SU-DHL-6 (cell line): ENCODE data around the gene MEGF6.

Experiments used
- H2AFZ ChIP-seq: fragments of 200-600 bp; sonication (generic); 2 replicates; pipeline ENCODE4 v1.6.1; 2014; ENCODE audit warnings: low read depth, mild to moderate bottlenecking, moderate library complexity, mixed read lengths, antibody characterized with exemption, low read length; ENCODE audit not compliant: severe bottlenecking
- H3F3A ChIP-seq: fragments of 200-600 bp; shearing (Covaris generic); 2 replicates; pipeline ENCODE4 v1.6.0; 2016; ENCODE audit warnings: antibody characterized with exemption, mild to moderate bottlenecking; ENCODE audit not compliant: insufficient read depth
- H3K27ac ChIP-seq: fragments of 200-600 bp; sonication (generic); 2 replicates; pipeline ENCODE4 v1.5.1; 2016; ENCODE audit warnings: low read depth, mild to moderate bottlenecking, low read length, moderate library complexity, mixed read lengths
- H3K27me3 ChIP-seq: fragments of 200-600 bp; sonication (generic), shearing (Covaris generic); 2 replicates; pipeline ENCODE4 v1.6.0; 2014; ENCODE audit warnings: mild to moderate bottlenecking, low read length
- H3K36me3 ChIP-seq: fragments of 200-600 bp; sonication (generic); 2 replicates; pipeline ENCODE4 v1.6.1; 2014; ENCODE audit warnings: mild to moderate bottlenecking, low read length, mixed read lengths
- H3K4me2 ChIP-seq: fragments of 300-600, 200-600 bp; shearing (Covaris generic), sonication (generic); 2 replicates; pipeline ENCODE4 v1.6.0; 2014; ENCODE audit warnings: low read length, low read depth, mild to moderate bottlenecking; ENCODE audit not compliant: poor library complexity, severe bottlenecking
- H3K4me3 ChIP-seq: fragments of 200-600 bp; sonication (generic); 2 replicates; pipeline ENCODE4 v1.5.1; 2014; ENCODE audit warnings: antibody characterized with exemption, low read length, mild to moderate bottlenecking, mixed read lengths; ENCODE audit not compliant: insufficient read depth, poor library complexity, severe bottlenecking
- H3K79me2 ChIP-seq: fragments of 200-600 bp; sonication (generic); 2 replicates; pipeline ENCODE4 v1.6.1; 2014; ENCODE audit warnings: mild to moderate bottlenecking, low read length, moderate library complexity; ENCODE audit not compliant: insufficient read depth
- H3K9ac ChIP-seq: fragments of 200-600 bp; sonication (generic); 2 replicates; pipeline ENCODE4 v1.7.0; 2014; ENCODE audit warnings: mild to moderate bottlenecking, low read length
- H3K9me2 ChIP-seq: fragments of 200-600 bp; sonication (generic); replicated peaks from 2 replicates; pipeline ENCODE4 v1.6.1; 2014; ENCODE audit warnings: low read length; ENCODE audit not compliant: insufficient read depth
- H3K9me3 ChIP-seq: fragments of 200-600 bp; sonication (generic); 2 replicates; pipeline ENCODE4 v1.6.1; 2014; ENCODE audit warnings: low read length, mixed read lengths; ENCODE audit not compliant: insufficient read depth
- H4K20me1 ChIP-seq: fragments of 200-600 bp; sonication (generic); 2 replicates; pipeline ENCODE4 v1.6.1; 2014; ENCODE audit warnings: low read depth, mild to moderate bottlenecking, antibody characterized with exemption, low read length, moderate library complexity, mixed read lengths
- EZH2phosphoT487 ChIP-seq: fragments of 200-600 bp; sonication (generic), shearing (Covaris generic); conservative IDR thresholded peaks from 2 replicates; pipeline ENCODE4 v1.6.1; 2018; ENCODE audit warnings: mild to moderate bottlenecking, antibody characterized with exemption, low read length, moderate library complexity, mixed read lengths
- TF ChIP-seq, protein P1 (sequence below): fragments of 200-600 bp; sonication (generic); IDR thresholded peaks from one replicate; pipeline ENCODE4 v1.5.1; 2017; ENCODE audit warnings: antibody characterized with exemption, mild to moderate bottlenecking, low read length, moderate library complexity; ENCODE audit not compliant: insufficient read depth, poor library complexity, severe bottlenecking

MEGF6 gene

DNA sequence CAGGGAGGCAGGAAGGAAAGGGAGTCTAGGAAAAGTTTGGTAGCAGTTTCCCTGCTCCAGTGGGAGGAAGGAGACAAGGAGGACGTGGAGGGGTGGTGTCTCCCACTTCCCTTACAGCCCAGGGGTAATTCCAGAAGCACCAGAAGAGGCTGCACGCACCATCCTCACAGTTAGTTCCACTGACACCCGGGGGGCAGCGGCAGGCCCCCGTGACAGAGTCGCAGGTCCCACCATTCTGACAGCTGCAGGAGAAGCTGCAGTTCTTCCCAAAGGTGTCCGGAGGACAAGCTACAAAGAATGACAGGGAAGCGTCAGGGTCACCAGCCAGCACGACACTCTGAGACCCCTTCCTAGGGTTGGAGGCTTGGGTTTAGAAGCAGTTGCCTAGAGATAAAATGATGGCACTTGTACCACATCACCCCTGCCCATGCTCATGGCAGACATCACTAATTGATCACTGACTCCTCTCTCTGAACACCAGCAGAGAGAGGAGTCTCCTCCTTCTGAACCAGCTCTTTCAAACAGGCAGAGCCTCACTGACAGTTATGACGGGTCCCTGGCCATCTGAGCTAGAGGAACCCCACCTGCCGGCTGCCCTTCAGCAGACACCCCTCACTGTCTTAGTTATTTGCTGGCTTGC lies 103.6 kb downstream of the MEGF6 start:
- no peak for TF ChIP-seq EZH2phosphoT487
- TF ChIP-seq, protein P1, sequence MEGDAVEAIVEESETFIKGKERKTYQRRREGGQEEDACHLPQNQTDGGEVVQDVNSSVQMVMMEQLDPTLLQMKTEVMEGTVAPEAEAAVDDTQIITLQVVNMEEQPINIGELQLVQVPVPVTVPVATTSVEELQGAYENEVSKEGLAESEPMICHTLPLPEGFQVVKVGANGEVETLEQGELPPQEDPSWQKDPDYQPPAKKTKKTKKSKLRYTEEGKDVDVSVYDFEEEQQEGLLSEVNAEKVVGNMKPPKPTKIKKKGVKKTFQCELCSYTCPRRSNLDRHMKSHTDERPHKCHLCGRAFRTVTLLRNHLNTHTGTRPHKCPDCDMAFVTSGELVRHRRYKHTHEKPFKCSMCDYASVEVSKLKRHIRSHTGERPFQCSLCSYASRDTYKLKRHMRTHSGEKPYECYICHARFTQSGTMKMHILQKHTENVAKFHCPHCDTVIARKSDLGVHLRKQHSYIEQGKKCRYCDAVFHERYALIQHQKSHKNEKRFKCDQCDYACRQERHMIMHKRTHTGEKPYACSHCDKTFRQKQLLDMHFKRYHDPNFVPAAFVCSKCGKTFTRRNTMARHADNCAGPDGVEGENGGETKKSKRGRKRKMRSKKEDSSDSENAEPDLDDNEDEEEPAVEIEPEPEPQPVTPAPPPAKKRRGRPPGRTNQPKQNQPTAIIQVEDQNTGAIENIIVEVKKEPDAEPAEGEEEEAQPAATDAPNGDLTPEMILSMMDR: no peak
- Histone ChIP-seq H3F3A (no peaks in the 10 kb centered on the region), H3K9ac (no peak overlapping the region), H3K27me3 (no peaks in the 10 kb centered on the region), H3K79me2 (no peaks in the 10 kb centered on the region), H3K9me2 (no peaks in the 10 kb centered on the region), H3K4me3 (no peak overlapping the region), H3K27ac (no peak overlapping the region), H3K9me3 (no peaks in the 10 kb centered on the region), H3K4me2 (no peak overlapping the region), H2AFZ (no peak overlapping the region), H3K36me3 (no peaks in the 10 kb centered on the region), H4K20me1 (no peaks in the 10 kb centered on the region)

DNA sequence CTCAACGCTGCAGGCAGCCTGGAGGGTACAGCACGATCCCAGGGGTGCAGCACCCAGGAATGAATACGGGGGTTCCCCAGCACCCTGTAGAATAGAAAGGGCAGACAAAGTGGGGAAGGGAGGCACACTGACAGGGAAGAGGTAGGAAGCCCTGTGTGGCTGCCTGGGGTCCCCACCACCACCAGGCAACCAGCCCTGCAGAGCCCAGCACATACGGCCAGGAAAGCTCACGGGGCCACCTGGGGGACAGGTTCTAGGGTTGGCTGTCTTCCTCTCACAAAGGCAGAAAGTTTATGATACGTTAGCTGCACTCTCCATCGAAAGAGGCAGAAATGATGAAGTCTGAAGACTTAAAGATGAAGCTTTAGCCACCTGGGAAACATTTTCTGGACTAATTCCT lies 104.4 kb downstream of the MEGF6 start:
- Histone ChIP-seq H3K9me3 (no peaks in the 10 kb centered on the region), H3K79me2 (no peaks in the 10 kb centered on the region), H2AFZ (no peak overlapping the region), H3K27ac (no peak overlapping the region), H3K4me2 (no peak overlapping the region), H4K20me1 (no peaks in the 10 kb centered on the region), H3K36me3 (no peaks in the 10 kb centered on the region), H3F3A (no peaks in the 10 kb centered on the region), H3K9me2 (no peaks in the 10 kb centered on the region), H3K9ac (no peak overlapping the region), H3K27me3 (no peaks in the 10 kb centered on the region), H3K4me3 (no peak overlapping the region)
- no peak for TF ChIP-seq EZH2phosphoT487
- TF ChIP-seq, protein P1: no peak

DNA sequence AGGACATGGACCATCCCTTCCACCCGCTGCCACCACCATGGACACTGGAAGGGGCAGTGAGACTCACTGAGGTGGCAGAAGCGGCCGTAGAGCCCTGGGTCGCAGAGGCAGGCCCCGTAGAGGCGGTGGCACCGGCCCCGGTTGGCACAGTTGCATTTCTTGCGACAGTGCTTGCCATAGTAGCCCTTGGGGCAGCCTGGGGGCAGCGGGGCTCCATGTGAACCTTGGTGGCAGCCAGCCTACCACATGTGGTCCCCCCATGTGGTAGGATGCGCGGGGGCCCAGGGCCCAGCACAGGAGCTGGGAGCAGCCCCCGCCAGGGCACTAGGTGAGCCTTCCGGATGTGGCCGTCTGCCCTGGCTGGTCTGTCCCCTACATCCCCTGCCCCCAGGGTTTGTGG lies 105.3 kb downstream of the MEGF6 start:
- no peak overlapping the region for H2AFZ ChIP-seq
- no peaks in the 10 kb centered on the region for H3K27me3 ChIP-seq
- H3K36me3 ChIP-seq: no peaks in the 10 kb centered on the region
- H3K9me2 ChIP-seq: no peaks in the 10 kb centered on the region
- H3K9me3 ChIP-seq: no peaks in the 10 kb centered on the region
- H4K20me1 ChIP-seq: no peaks in the 10 kb centered on the region
- TF ChIP-seq, protein P1: no peak
- no peak for TF ChIP-seq EZH2phosphoT487
- no peak overlapping the region for H3K4me3 ChIP-seq
- no peaks in the 10 kb centered on the region for H3F3A ChIP-seq
- H3K4me2 ChIP-seq: no peak overlapping the region
- H3K79me2 ChIP-seq: no peaks in the 10 kb centered on the region
- H3K9ac ChIP-seq: no peak overlapping the region
- no peak overlapping the region for H3K27ac ChIP-seq
